ENCODE data around the gene RAB40B. TPM values are rescaled to one million over a fixed set of nuclear protein-coding genes. Genes with fewer than 3 reads are reported as not detected.

The RAB40B gene
- polyA plus RNA-seq, 1 donor (not counting 4 experiments of a cell fraction or from before 2014, with no cell fraction given) = 10.6 TPM

DNA sequence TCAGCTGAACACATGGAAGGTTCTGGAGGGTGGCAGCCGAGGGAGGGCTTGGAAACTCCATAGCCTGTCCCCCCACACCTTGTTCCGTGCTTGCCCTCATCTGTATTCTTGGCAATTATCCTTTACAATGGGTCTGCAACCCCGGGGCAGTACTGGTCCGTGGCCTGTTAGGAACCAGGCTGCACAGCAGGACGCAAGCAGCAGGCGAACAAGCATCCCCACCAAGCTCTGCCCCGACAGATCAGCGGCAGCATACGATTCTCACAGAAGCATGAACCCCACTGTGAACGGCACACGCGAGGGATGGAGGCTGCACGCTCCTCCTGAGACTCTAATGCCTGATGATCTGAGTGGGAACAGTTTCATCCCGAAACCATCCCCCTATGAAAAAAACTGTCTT, 56.5 kb downstream of the RAB40B start:
- no peaks in the 10 kb centered on the region for H3K9me1 ChIP-seq (ENCODE audit: control insufficient read depth, extremely low read depth, insufficient read depth, low read length)
- H3K36me3 ChIP-seq (ENCODE audit: control insufficient read depth in 2 of 2, extremely low read depth in 1 of 2, insufficient read depth in 2 of 2, low read length in 2 of 2) = peaks cover 22 to 42% of the 10 kb centered on the region in 2 experiments
- peaks cover 24% of the 10 kb centered on the region for H4K20me1 ChIP-seq (ENCODE audit: control insufficient read depth, extremely low read depth, insufficient read depth, low read length)
- H3K27me3 ChIP-seq (ENCODE audit: control insufficient read depth, extremely low read depth, insufficient read depth, low read length) = no peaks in the 10 kb centered on the region
- TF ChIP-seq, protein P1, sequence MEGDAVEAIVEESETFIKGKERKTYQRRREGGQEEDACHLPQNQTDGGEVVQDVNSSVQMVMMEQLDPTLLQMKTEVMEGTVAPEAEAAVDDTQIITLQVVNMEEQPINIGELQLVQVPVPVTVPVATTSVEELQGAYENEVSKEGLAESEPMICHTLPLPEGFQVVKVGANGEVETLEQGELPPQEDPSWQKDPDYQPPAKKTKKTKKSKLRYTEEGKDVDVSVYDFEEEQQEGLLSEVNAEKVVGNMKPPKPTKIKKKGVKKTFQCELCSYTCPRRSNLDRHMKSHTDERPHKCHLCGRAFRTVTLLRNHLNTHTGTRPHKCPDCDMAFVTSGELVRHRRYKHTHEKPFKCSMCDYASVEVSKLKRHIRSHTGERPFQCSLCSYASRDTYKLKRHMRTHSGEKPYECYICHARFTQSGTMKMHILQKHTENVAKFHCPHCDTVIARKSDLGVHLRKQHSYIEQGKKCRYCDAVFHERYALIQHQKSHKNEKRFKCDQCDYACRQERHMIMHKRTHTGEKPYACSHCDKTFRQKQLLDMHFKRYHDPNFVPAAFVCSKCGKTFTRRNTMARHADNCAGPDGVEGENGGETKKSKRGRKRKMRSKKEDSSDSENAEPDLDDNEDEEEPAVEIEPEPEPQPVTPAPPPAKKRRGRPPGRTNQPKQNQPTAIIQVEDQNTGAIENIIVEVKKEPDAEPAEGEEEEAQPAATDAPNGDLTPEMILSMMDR (optimal IDR thresholded peaks at IDR 0.05 in 1 of 3, IDR thresholded peaks at IDR 0.05 in 1 of 3, conservative IDR thresholded peaks at IDR 0.05 in 1 of 3; ENCODE audit: extremely low read depth in 1 of 3, insufficient read depth in 2 of 3, low read length in 3 of 3) = no peak
- no peak for TF ChIP-seq EZH2 (IDR thresholded peaks at IDR 0.05; ENCODE audit: low read length)
- no peak overlapping the region for H2AFZ ChIP-seq (ENCODE audit: control insufficient read depth, low read length)
- FAIRE-seq (no peak), DNase-seq (ENCODE audit: low read depth, low spot score) (no peak)
- peaks cover 2% of the 10 kb centered on the region for H3K9me3 ChIP-seq (ENCODE audit: control insufficient read depth, low read depth, low read length)
- no peak overlapping the region for H3K27ac ChIP-seq (ENCODE audit: control insufficient read depth, insufficient read depth, low read length)
- H3K79me2 ChIP-seq (ENCODE audit: control insufficient read depth, insufficient read depth, low read length) = peaks cover 95% of the 10 kb centered on the region
- peaks cover 6% of the 10 kb centered on the region for H3K4me1 ChIP-seq (ENCODE audit: control insufficient read depth, extremely low read depth, insufficient read depth, low read length)
- no peak overlapping the region for H3K4me2 ChIP-seq (ENCODE audit: control insufficient read depth, extremely low read depth, insufficient read depth, low read depth, low read length)
- H3K4me3 ChIP-seq (ENCODE audit: control insufficient read depth in 2 of 3, extremely low read depth in 1 of 3, insufficient read depth in 2 of 3, low read depth in 1 of 3, low read length in 3 of 3) = no peak overlapping the region
- dilution Hi-C loops (cut with MboI; ENCODE audit: extremely low pct_ligation_motif_present, low sequenced_read_pairs) = no loop called here
- H3K9ac ChIP-seq (ENCODE audit: control insufficient read depth, extremely low read depth, insufficient read depth, low read length) = no peak overlapping the region

DNA sequence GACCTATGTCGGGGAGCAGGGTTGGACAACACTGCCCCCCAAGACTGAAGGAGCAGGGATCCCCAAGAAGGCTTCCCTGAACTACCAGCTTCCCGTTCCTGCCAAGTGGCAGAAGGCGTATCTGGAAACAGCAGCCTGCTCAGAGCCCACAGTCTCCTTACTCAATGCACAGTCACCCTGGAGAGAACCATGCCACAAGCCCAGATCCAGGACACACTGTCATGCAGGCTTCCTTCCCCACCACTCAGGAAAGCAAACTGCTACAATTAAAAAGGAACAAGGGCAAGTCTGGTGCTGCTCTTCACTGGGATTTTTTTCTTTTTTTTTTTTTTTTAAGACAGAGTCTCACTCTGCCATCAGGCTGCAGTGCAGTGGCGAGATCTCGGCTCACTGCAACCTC, 58.5 kb downstream of the RAB40B start:
- TF ChIP-seq, protein P1 (optimal IDR thresholded peaks at IDR 0.05 in 1 of 3, IDR thresholded peaks at IDR 0.05 in 1 of 3, conservative IDR thresholded peaks at IDR 0.05 in 1 of 3; ENCODE audit: extremely low read depth in 1 of 3, insufficient read depth in 2 of 3, low read length in 3 of 3) = no peak
- TF ChIP-seq EZH2 (IDR thresholded peaks at IDR 0.05; ENCODE audit: low read length) = no peak
- H3K27me3 ChIP-seq (ENCODE audit: control insufficient read depth, extremely low read depth, insufficient read depth, low read length) = no peaks in the 10 kb centered on the region
- H3K79me2 ChIP-seq (ENCODE audit: control insufficient read depth, insufficient read depth, low read length) = peaks cover 95% of the 10 kb centered on the region
- peaks cover 11% of the 10 kb centered on the region for H4K20me1 ChIP-seq (ENCODE audit: control insufficient read depth, extremely low read depth, insufficient read depth, low read length)
- no peak overlapping the region for H3K4me2 ChIP-seq (ENCODE audit: control insufficient read depth, extremely low read depth, insufficient read depth, low read depth, low read length)
- dilution Hi-C loops (cut with MboI; ENCODE audit: extremely low pct_ligation_motif_present, low sequenced_read_pairs) = no loop called here
- no peak overlapping the region for H3K27ac ChIP-seq (ENCODE audit: control insufficient read depth, insufficient read depth, low read length)
- H3K9me3 ChIP-seq (ENCODE audit: control insufficient read depth, low read depth, low read length) = peaks cover 2% of the 10 kb centered on the region
- peaks cover 3% of the 10 kb centered on the region for H3K4me1 ChIP-seq (ENCODE audit: control insufficient read depth, extremely low read depth, insufficient read depth, low read length)
- DNase-seq (ENCODE audit: low read depth, low spot score) = no peak
- no peaks in the 10 kb centered on the region for H3K9me1 ChIP-seq (ENCODE audit: control insufficient read depth, extremely low read depth, insufficient read depth, low read length)
- no peak overlapping the region for H2AFZ ChIP-seq (ENCODE audit: control insufficient read depth, low read length)
- no peak overlapping the region for H3K4me3 ChIP-seq (ENCODE audit: control insufficient read depth in 2 of 3, extremely low read depth in 1 of 3, insufficient read depth in 2 of 3, low read depth in 1 of 3, low read length in 3 of 3)
- no peak overlapping the region for H3K9ac ChIP-seq (ENCODE audit: control insufficient read depth, extremely low read depth, insufficient read depth, low read length)
- FAIRE-seq = no peak
- peaks cover 22 to 42% of the 10 kb centered on the region in 2 experiments for H3K36me3 ChIP-seq (ENCODE audit: control insufficient read depth in 2 of 2, extremely low read depth in 1 of 2, insufficient read depth in 2 of 2, low read length in 2 of 2)
